Neural cell (in vitro differentiated cells): ENCODE measurements around the gene STIL. TPM values are rescaled to one million over a fixed set of nuclear protein-coding genes. Genes with fewer than 3 reads are reported as not detected.
"Not testable (repeated sequence)": the region's sequence is repeated elsewhere in the genome, so short reads cannot be mapped to it uniquely, and the experiment has no call there.

Experiments
- H2AFZ ChIP-seq: fragments of 200-600, 300-800 bp; sonication (generic), shearing (Covaris generic); 2 replicates; pipeline ENCODE4 v1.6.0; 2014; ENCODE audit warnings: low read depth, mild to moderate bottlenecking, antibody characterized with exemption, low read length, moderate library complexity
- H3F3A ChIP-seq: fragments of 200-600 bp; shearing (Covaris generic); 2 replicates; pipeline ENCODE4 v1.6.1; 2016; ENCODE audit warnings: mild to moderate bottlenecking, moderate library complexity, mixed read lengths, antibody characterized with exemption, low read length; ENCODE audit not compliant: insufficient read depth, poor library complexity, severe bottlenecking
- H3K27ac ChIP-seq: fragments of 200-600, 300-800 bp; sonication (generic), shearing (Covaris generic); 2 replicates; pipeline ENCODE4 v1.5.1; 2014; ENCODE audit warnings: mild to moderate bottlenecking, low read length, moderate library complexity
- H3K27me3 ChIP-seq: fragments of 300-800, 200-600 bp; sonication (generic), shearing (Covaris generic); 2 replicates; pipeline ENCODE4 v1.6.0; 2014; ENCODE audit warnings: mild to moderate bottlenecking, low read depth, low read length, moderate library complexity; ENCODE audit not compliant: insufficient read depth
- H3K36me3 ChIP-seq: fragments of 300-800, 200-600 bp; sonication (generic), shearing (Covaris generic); 2 replicates; pipeline ENCODE4 v1.5.1; 2014; ENCODE audit warnings: mild to moderate bottlenecking, antibody characterized with exemption, low read length, moderate library complexity; ENCODE audit not compliant: insufficient read depth
- H3K4me2 ChIP-seq: fragments of 300-800, 200-600 bp; sonication (generic), shearing (Covaris generic); 2 replicates; pipeline ENCODE4 v1.6.0; 2014; ENCODE audit warnings: mild to moderate bottlenecking, low read length
- H3K4me3 ChIP-seq: fragments of 300-800, 200-600 bp; sonication (generic), shearing (Covaris generic); 2 replicates; pipeline ENCODE4 v1.5.1; 2014; ENCODE audit warnings: mild to moderate bottlenecking, low read length, moderate library complexity
- H3K79me2 ChIP-seq: fragments of 200-600 bp; shearing (Covaris generic); replicated peaks from 2 replicates; pipeline ENCODE4 v1.6.0; 2014; ENCODE audit warnings: mild to moderate bottlenecking, low read length, moderate library complexity; ENCODE audit not compliant: insufficient read depth
- H3K9ac ChIP-seq: fragments of 300-800, 200-600 bp; sonication (generic), shearing (Covaris generic); 2 replicates; pipeline ENCODE4 v1.6.1; 2016; ENCODE audit warnings: mild to moderate bottlenecking, low read length, mixed read lengths
- H3K9me2 ChIP-seq: fragments of 200-600 bp; shearing (Covaris generic); 2 replicates; pipeline ENCODE4 v1.6.1; 2016; ENCODE audit warnings: mild to moderate bottlenecking, low read length, mixed read lengths; ENCODE audit not compliant: insufficient read depth
- H3K9me3 ChIP-seq: fragments of 200-600, 300-800 bp; sonication (generic), shearing (Covaris generic); 2 replicates; pipeline ENCODE4 v1.6.1; 2016; ENCODE audit warnings: mild to moderate bottlenecking, mixed run types, low read length, moderate library complexity, mixed read lengths
- H4K20me1 ChIP-seq: fragments of 200-600 bp; shearing (Covaris generic); 2 replicates; pipeline ENCODE4 v1.6.1; 2016; ENCODE audit warnings: mild to moderate bottlenecking, mixed run types; ENCODE audit not compliant: insufficient read depth
- EZH2 ChIP-seq: fragments of 200-600, 300-800 bp; shearing (Covaris generic), sonication (generic); IDR thresholded peaks from 2 replicates; pipeline ENCODE4 v1.6.1; 2014; ENCODE audit warnings: antibody characterized with exemption, low read length, borderline replicate concordance, mild to moderate bottlenecking; ENCODE audit not compliant: insufficient read depth, poor library complexity, severe bottlenecking
- MXI1 ChIP-seq: fragments of 450-650 bp; conservative IDR thresholded peaks from 2 replicates; pipeline ENCODE4 v1.6.1; 2014; ENCODE audit warnings: antibody characterized with exemption, mild to moderate bottlenecking; ENCODE audit not compliant: poor library complexity, severe bottlenecking
- POLR2AphosphoS5 ChIP-seq: IDR thresholded peaks from 2 replicates; pipeline ENCODE4 v1.6.1; 2012
- RAD21 ChIP-seq: fragments of 450-650 bp; conservative IDR thresholded peaks from 2 replicates; pipeline ENCODE4 v1.6.1; 2014; ENCODE audit warnings: antibody characterized with exemption, mild to moderate bottlenecking, moderate library complexity
- SMC3 ChIP-seq: fragments of 450-650 bp; conservative IDR thresholded peaks from 2 replicates; pipeline ENCODE4 v1.6.1; 2014; ENCODE audit warnings: antibody characterized with exemption, mild to moderate bottlenecking, moderate library complexity; ENCODE audit not compliant: poor library complexity
- polyA plus RNA-seq: library from polyadenylated mRNA; depleted of rRNA; stranded (reverse); fragments of >200 nt; gene quantifications from 2 replicates; pipeline ENCODE4 v1.2.3, GENCODE V29; 2014
- TF ChIP-seq, protein P1 (sequence below): fragments of 450-650 bp; IDR thresholded peaks from 2 replicates; pipeline ENCODE4 v1.5.1; 2014; ENCODE audit warnings: antibody characterized with exemption, mild to moderate bottlenecking, moderate library complexity; ENCODE audit not compliant: poor library complexity, severe bottlenecking

Gene STIL
- polyA plus RNA-seq, 1 donor from 2014 or later = 0.53 TPM

DNA sequence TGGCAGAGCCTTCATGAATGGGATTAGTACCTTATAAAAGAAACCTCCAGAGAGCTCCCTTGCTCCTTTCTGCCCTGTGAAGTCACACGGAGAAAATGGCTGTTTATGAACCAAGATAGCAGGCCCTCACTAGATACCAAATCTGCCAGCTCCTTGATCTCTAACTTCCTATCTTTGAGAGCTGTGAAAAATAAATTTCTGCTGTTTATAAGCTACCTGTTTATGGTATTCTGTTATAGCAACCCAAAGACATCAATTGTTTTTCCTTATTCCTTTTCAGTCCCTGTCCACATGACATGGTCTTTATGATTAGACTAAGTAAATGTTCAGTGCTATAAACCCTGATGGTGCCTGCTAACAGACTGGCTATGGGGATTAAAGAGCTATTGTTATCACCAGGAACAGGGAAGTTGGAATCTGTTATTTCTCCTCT lies 9.7 kb upstream of the STIL start:
- no peaks in the 10 kb centered on the region for H3K9me3 ChIP-seq
- no peaks in the 10 kb centered on the region for H3K9me2 ChIP-seq
- no peak for TF ChIP-seq MXI1
- TF ChIP-seq SMC3 = no peak
- no peaks in the 10 kb centered on the region for H4K20me1 ChIP-seq
- H3K27me3 ChIP-seq = no peaks in the 10 kb centered on the region
- no peak overlapping the region for H3K27ac ChIP-seq
- no peak overlapping the region for H2AFZ ChIP-seq
- H3K36me3 ChIP-seq = no peaks in the 10 kb centered on the region
- H3K79me2 ChIP-seq = no peaks in the 10 kb centered on the region
- no peak overlapping the region for H3K9ac ChIP-seq
- no peak overlapping the region for H3K4me3 ChIP-seq
- H3K4me2 ChIP-seq = no peak overlapping the region
- no peaks in the 10 kb centered on the region for H3F3A ChIP-seq

DNA sequence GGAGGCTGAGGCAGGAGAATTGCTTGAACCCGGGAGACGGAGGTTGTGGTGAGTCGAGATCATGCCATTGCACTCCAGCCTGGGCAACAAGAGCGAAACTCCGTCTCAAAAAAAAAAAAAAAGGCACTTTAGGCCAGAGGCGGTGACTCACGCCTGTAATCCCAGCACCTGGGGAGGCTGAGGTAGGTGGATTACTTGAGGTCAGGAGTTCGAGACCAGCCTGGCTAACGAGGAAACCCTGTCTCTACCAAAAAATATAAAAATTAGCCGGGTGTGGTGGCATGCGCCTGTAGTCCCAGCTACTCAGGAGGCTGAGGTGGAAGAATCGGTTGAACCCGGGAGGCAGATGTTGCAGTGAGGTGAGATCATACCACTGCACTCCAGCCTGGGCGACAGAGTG lies 6.0 kb upstream of the STIL start:
- not testable (repeated sequence) for H3K4me3 ChIP-seq, H3K4me2 ChIP-seq, H3K9me3 ChIP-seq, H3K79me2 ChIP-seq, H2AFZ ChIP-seq, H3K27ac ChIP-seq, H3K9ac ChIP-seq, H4K20me1 ChIP-seq, H3K9me2 ChIP-seq, H3K36me3 ChIP-seq, H3K27me3 ChIP-seq, H3F3A ChIP-seq

DNA sequence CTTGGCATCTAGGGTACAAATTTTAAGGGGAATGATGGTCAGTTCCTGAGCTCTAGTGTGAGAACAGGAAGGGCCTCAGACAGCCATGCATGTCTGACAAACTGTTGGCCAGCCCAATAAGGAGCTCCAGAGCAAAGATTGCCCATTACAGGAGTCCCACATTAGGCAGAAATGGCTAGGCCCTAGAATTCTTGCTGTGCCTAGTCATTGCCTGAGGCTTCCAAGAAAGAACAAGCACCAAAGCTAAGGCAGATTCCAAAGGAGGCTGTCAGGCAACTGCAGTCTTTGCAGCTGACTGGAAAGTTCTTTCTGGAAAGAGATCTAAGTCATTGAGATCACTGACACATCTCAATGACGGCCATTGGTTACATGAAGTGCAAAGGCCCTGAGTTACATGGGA lies 3.9 kb upstream of the STIL start:
- H3K4me2 ChIP-seq = no peak overlapping the region
- no peaks in the 10 kb centered on the region for H4K20me1 ChIP-seq
- no peaks in the 10 kb centered on the region for H3F3A ChIP-seq
- H3K27ac ChIP-seq = no peak overlapping the region
- TF ChIP-seq SMC3 = no peak
- TF ChIP-seq POLR2AphosphoS5 = no peak
- H2AFZ ChIP-seq = no peak overlapping the region
- H3K9ac ChIP-seq = no peak overlapping the region
- H3K79me2 ChIP-seq = peaks cover 3% of the 10 kb centered on the region
- no peaks in the 10 kb centered on the region for H3K9me2 ChIP-seq
- no peaks in the 10 kb centered on the region for H3K36me3 ChIP-seq
- H3K9me3 ChIP-seq = no peaks in the 10 kb centered on the region
- H3K27me3 ChIP-seq = no peaks in the 10 kb centered on the region
- H3K4me3 ChIP-seq = no peak overlapping the region

DNA sequence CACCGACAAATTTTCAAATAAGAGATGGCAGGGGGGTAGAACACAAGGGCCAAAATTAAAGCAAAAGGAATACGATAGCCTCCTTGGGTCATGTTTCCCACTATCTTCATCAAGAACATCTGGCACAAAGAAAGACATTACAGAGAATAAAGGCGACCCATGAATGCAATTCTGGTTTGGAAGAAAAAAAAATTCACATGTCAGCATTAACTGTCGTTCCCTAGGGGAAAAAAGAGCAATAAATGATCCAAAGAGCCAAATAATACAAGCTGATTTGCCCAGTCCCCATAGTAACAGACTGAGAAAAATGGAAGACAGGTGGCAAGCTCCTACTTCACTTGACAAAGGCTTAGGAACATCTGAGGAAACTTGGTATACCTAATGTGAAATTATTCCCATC lies 4.5 kb downstream of the STIL start:
- Histone ChIP-seq H3K79me2 (peaks cover 10% of the 10 kb centered on the region), H3K9me3 (no peaks in the 10 kb centered on the region), H3K4me2 (no peak overlapping the region), H3K9me2 (no peaks in the 10 kb centered on the region), H3K27me3 (no peaks in the 10 kb centered on the region), H3K27ac (no peak overlapping the region), H3K4me3 (no peak overlapping the region), H3K36me3 (no peaks in the 10 kb centered on the region), H3K9ac (no peak overlapping the region), H3F3A (no peaks in the 10 kb centered on the region), H2AFZ (no peak overlapping the region), H4K20me1 (no peaks in the 10 kb centered on the region)
- TF ChIP-seq, protein P1, sequence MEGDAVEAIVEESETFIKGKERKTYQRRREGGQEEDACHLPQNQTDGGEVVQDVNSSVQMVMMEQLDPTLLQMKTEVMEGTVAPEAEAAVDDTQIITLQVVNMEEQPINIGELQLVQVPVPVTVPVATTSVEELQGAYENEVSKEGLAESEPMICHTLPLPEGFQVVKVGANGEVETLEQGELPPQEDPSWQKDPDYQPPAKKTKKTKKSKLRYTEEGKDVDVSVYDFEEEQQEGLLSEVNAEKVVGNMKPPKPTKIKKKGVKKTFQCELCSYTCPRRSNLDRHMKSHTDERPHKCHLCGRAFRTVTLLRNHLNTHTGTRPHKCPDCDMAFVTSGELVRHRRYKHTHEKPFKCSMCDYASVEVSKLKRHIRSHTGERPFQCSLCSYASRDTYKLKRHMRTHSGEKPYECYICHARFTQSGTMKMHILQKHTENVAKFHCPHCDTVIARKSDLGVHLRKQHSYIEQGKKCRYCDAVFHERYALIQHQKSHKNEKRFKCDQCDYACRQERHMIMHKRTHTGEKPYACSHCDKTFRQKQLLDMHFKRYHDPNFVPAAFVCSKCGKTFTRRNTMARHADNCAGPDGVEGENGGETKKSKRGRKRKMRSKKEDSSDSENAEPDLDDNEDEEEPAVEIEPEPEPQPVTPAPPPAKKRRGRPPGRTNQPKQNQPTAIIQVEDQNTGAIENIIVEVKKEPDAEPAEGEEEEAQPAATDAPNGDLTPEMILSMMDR = no peak
- TF ChIP-seq POLR2AphosphoS5 (no peak), EZH2 (no peak), RAD21 (no peak)
